RWPE2 (cell line): ENCODE measurements around the gene PRAMEF33.
"Not testable (repeated sequence)": the region's sequence is repeated elsewhere in the genome, so short reads cannot be mapped to it uniquely, and the experiment has no call there.

Experiments used
- ATAC-seq: fragments of 200-7000 bp; cut with Tn5 transposase; 3 replicates; pipeline ENCODE4 v1.9.1; 2021; ENCODE audit warnings: low read depth
- DNase-seq: peaks from one replicate; pipeline ENCODE4 v3.0.0-alpha.2; 2020; ENCODE audit warnings: low spot score
- H3K27ac ChIP-seq: fragments of 450-650 bp; 2 replicates; pipeline ENCODE4 v1.5.1; 2017; ENCODE audit warnings: mild to moderate bottlenecking; ENCODE audit not compliant: poor library complexity, severe bottlenecking
- H3K27me3 ChIP-seq: fragments of 250-450 bp; sonication (Bioruptor Pico); 2 replicates; pipeline ENCODE4 v1.5.1; 2021; ENCODE audit warnings: mild to moderate bottlenecking, moderate library complexity; ENCODE audit not compliant: insufficient read depth, poor library complexity, severe bottlenecking
- H3K36me3 ChIP-seq: fragments of 250-450 bp; sonication (Bioruptor Pico); 2 replicates; pipeline ENCODE4 v1.5.1; 2020; ENCODE audit warnings: low read depth, mild to moderate bottlenecking, moderate library complexity
- H3K4me1 ChIP-seq: fragments of 250-450 bp; sonication (Bioruptor Pico); 2 replicates; pipeline ENCODE4 v1.5.1; 2021; ENCODE audit warnings: mild to moderate bottlenecking, moderate library complexity; ENCODE audit not compliant: insufficient read depth, poor library complexity, severe bottlenecking
- H3K4me3 ChIP-seq: fragments of 250-450 bp; sonication (Bioruptor Pico); 2 replicates; pipeline ENCODE4 v1.5.1; 2021; ENCODE audit warnings: mild to moderate bottlenecking, moderate library complexity; ENCODE audit not compliant: severe bottlenecking
- H3K9me3 ChIP-seq: fragments of 250-450 bp; sonication (Bioruptor Pico); 2 replicates; pipeline ENCODE4 v1.5.1; 2021; ENCODE audit warnings: mild to moderate bottlenecking, moderate library complexity; ENCODE audit not compliant: severe bottlenecking
- CTCF ChIP-seq: fragments of 450-650 bp; IDR thresholded peaks from one replicate; pipeline ENCODE4 v1.5.1; 2017; ENCODE audit warnings: mild to moderate bottlenecking, moderate library complexity; ENCODE audit not compliant: poor library complexity, severe bottlenecking

Gene PRAMEF33

DNA sequence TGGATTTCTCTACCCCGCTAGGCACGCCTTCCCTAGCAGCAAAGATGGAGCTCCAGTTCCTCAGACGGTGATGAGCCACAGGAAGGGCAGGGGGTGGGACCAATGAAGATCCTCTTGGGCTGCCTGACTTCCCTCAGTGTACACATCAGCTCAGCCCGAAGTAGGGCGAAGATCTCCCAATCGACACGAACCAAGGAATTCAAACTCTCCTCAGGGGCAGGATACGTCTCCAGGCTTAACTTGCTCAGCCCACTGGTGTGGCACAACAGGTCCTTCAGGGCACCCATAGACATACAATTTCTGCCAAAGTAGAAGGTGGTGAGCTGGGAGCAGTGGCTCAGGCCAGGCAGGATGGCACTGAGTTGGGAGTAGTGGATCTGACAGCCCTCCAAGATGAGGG, 39.2 kb downstream of the PRAMEF33 start:
- not testable (repeated sequence) for H3K27ac ChIP-seq, H3K27me3 ChIP-seq, DNase-seq, H3K4me3 ChIP-seq, ATAC-seq, H3K9me3 ChIP-seq, H3K36me3 ChIP-seq, H3K4me1 ChIP-seq

GRCh38 chr1:13347034-13347433, 43.7 kb downstream of the PRAMEF33 start, which contains the start of gene PRAMEF14:
Gene PRAMEF14 (minus strand): TSS chr1:13347134. CDS start chr1:13345314, 1,820 bp downstream.
- H3K27ac ChIP-seq, H3K36me3 ChIP-seq, H3K4me3 ChIP-seq, H3K9me3 ChIP-seq, DNase-seq, ATAC-seq, H3K27me3 ChIP-seq, H3K4me1 ChIP-seq: not testable (repeated sequence)

DNA sequence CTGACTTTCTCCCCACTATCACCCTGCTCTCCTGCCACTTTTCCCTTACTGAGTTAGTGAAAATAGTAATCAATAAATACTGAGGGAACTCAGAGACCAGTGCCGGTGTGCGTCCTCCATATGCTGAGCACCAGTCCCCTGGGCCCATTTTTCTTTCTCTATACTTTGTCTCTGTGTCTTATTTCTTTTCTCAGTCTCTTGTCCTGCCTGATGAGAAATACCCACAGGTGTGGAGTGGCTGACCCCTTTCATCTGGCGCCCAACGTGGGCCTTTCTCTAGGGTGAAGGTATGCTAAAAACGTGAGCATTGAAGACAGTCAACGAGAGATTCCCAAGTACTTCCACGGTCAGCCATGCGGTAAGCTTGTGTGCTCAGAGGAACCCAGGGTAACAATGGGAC, 50.1 kb downstream of the PRAMEF33 start:
- not testable (repeated sequence) for H3K27me3 ChIP-seq, H3K27ac ChIP-seq, H3K36me3 ChIP-seq, H3K9me3 ChIP-seq, H3K4me3 ChIP-seq, DNase-seq, ATAC-seq, H3K4me1 ChIP-seq

DNA sequence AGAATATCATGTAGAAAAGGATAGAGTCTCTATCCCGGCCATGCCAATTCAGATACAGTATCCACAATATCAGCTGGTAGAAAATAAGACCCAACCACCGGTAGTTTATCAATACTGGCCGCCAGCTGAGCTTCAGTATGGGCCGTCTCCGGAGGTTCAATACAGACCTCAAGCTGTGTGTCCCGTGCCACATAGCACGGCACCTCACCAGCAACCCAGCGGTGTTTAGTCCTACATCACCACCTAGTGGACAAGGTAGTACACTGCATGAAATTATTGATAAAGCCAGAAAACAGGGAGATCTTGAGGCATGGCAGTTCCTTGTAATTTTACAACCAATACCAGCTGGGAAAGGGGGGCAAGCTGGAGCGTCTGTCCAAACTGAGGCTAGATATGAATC, 51.1 kb downstream of the PRAMEF33 start:
- not testable (repeated sequence) for H3K9me3 ChIP-seq, H3K36me3 ChIP-seq, H3K4me3 ChIP-seq, DNase-seq, H3K4me1 ChIP-seq, H3K27ac ChIP-seq, H3K27me3 ChIP-seq, ATAC-seq

DNA sequence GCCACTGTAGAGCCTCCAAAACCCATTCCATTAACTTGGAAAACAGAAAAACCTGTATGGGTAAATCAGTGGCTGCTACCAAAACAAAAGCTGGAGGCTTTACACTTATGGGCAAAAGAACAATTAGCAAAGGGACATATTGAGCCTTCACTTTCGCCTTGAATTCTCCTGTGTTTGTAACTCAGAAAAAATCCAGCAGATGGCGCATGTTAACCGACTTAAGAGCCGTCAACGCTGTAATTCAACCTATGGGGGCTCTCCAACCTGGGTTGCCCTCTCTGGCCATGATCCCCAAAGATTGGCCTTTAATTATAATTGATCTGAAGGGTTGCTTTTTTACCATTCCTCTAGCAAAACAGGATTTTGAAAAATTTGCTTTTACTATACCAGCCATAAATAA, 53.4 kb downstream of the PRAMEF33 start:
- not testable (repeated sequence) for H3K27me3 ChIP-seq, H3K4me3 ChIP-seq, DNase-seq, H3K9me3 ChIP-seq, H3K4me1 ChIP-seq, H3K27ac ChIP-seq, ATAC-seq, H3K36me3 ChIP-seq
- peak; percentile 59 for TF ChIP-seq CTCF
